GM19372 (cell line): ENCODE measurements around the gene STX11.
"Not testable (repeated sequence)": the region's sequence is repeated elsewhere in the genome, so short reads cannot be mapped to it uniquely, and the experiment has no call there.

Experiments used
- ATAC-seq: cut with Tn5 transposase; IDR thresholded peaks from one replicate; pipeline ENCODE4 v1.9.1; 2021; ENCODE audit warnings: mild to moderate bottlenecking, low read depth, moderate library complexity; ENCODE audit not compliant: unreplicated experiment

The STX11 gene

DNA sequence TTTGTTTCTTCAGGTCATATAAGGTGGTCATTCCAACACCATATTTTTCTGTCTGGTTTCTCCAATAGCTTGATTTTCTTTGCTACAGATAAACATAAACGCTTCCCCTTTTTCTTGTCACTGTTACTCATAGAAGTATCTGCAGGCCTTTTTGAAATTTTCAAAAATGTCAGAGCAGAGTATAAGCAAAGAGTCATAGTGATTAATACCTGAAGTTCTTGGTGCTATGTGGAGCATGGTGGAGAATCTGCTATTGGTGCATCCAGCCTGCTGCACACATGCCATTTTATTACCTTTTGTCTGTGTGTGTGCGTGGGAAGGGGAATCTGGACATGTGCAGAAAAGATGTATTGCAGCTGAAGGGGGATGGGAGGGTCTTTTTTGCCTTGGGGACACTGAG is 19.7 kb downstream of the STX11 start:
- ATAC-seq, result no peak

GRCh38 chr6:144171406-144171805 is 21.1 kb downstream of the STX11 start:
- no peak for ATAC-seq

DNA sequence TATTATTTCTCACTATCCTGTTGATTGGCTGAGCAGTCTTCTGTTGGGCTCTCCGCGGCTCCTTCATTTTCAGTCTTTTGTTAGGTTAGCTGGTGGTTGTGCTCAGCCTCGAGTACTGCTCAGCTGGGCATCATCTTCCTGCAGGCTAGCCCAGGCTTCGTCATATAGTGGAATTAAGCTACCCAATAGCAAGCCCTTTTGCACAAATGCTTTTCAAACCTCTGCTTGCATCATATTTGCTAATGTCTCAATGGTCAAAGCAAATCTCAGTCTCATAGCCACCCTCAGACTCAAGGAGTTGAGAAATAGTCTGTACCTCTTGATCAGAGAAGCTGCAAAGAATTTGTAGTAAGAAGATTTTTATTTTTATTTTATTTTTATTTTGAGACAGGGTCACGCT is 23.7 kb downstream of the STX11 start:
- no peak for ATAC-seq

GRCh38 chr6:144176043-144176442 is 25.7 kb downstream of the STX11 start:
- no peak for ATAC-seq

DNA sequence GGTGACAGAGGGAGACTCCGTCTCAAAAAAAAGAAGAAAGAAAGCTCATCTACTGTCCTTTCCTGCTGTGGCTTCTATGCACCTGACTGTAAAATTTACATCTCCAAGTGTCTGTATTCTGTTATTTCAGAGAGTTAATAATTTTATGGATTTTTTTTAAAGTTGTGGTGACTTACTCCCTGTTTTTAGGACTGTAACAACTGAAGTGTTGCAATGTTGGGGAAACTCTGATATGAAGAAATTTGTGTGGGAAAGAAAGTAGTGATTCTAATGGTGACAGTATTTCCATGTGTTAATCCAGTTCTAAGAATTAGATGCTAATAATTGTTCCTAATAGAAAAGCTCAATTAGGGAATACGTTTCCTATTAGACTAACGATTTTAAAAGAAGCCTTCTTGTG is 27.4 kb downstream of the STX11 start:
- no peak for ATAC-seq

- no peak for ATAC-seq
These were observed 28.0 kb downstream of the STX11 start for GRCh38 chr6:144178323-144178722.

DNA sequence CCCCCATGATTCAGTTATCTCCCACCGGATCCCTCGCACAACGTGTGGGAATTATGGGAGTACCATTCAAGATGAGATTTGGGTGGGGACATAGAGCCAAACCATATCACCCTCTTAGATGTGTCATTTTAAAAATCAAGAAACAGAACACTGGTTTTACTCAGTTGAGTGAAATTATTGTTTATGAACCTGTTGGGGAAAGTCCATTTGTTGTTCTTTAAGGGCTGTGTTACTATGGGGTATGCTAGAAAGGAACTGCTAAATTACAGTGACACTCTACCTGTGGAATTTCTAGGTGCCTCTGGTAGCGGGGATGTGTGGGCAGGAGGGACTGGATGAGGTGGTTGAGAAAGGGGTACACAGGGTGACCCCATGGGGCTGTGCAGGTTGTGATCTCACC is 28.9 kb downstream of the STX11 start:
- no peak for ATAC-seq

- ATAC-seq, result no peak
These were observed 29.5 kb downstream of the STX11 start for GRCh38 chr6:144179828-144180227.

GRCh38 chr6:144180354-144180753 is 30.0 kb downstream of the STX11 start:
- not testable (repeated sequence) for ATAC-seq

DNA sequence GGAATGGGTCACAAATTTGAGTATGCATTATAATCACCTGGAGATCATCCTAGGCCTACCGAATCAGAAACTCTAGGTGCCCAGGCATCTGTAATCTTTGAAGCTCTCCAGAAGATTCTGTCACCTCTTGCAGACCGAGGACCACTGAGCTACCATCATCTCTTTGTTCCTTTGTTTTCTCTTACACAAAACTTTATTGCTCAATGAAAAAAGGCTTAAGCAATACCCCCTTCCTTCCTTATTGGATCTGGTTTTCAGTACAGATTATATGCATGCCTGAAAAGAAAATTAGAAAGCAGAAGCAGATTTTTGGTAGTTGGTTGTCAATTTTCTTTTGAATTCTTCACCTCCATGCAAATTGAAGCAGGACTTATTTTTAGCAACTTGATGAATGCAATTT is 31.3 kb downstream of the STX11 start:
- no peak for ATAC-seq

- not testable (repeated sequence) for ATAC-seq
These were observed 33.9 kb downstream of the STX11 start for GRCh38 chr6:144184186-144184585.

DNA sequence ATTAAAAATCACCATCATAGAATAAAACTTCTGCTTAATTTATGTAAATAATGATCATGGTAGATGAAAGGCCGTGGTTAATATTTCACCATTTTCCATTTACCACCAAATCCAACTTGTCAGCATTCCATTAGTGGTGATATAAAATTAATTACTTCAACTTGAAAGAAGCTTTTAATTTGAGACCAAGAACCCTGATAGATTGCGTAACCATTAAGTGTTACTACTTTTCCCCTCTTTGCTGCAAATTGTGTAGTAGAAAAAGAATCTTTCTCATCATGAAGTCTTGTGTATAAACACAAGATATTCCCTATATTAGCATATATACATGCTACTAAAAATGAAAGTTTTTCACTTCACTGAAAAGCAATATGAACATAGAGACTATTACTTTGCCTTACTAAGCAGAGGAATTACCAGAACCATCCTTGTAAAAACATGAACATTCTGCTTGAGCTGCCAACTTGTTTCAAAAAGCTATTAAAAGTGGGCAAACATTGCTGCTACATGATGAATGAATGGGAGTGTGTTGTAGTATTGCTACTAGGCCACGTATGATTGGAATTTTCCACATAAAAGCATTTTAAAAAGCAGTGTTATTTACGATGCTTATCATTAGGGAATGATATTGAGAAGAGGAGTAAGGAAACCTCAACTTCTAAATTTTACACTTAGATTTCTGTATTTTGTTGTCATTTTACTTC is 35.0 kb downstream of the STX11 start:
- no peak for ATAC-seq

DNA sequence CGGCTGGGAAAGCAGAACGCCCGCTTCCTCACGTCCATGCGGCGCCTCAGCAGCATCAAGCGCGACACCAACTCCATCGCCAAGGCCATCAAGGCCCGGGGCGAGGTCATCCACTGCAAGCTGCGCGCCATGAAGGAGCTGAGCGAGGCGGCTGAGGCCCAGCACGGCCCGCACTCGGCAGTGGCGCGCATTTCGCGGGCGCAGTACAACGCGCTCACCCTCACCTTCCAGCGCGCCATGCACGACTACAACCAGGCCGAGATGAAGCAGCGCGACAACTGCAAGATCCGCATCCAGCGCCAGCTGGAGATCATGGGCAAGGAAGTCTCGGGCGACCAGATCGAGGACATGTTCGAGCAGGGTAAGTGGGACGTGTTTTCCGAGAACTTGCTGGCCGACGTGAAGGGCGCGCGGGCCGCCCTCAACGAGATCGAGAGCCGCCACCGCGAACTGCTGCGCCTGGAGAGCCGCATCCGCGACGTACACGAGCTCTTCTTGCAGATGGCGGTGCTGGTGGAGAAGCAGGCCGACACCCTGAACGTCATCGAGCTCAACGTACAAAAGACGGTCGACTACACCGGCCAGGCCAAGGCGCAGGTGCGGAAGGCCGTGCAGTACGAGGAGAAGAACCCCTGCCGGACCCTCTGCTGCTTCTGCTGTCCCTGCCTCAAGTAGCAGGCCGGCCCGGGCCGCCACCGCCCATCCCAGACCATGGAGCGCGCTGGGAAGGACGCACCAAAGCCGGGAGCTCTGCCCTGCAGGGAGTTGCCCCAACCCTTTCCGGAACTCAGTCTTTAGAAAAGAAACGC is 36.7 kb downstream of the STX11 start:
- ATAC-seq, result no peak

GRCh38 chr6:144189351-144189750 is 39.0 kb downstream of the STX11 start:
- ATAC-seq, result no peak

- ATAC-seq, result no peak
These were observed 39.8 kb downstream of the STX11 start for GRCh38 chr6:144190080-144190479.

GRCh38 chr6:144190593-144190992 is 40.3 kb downstream of the STX11 start:
- ATAC-seq, result no peak

DNA sequence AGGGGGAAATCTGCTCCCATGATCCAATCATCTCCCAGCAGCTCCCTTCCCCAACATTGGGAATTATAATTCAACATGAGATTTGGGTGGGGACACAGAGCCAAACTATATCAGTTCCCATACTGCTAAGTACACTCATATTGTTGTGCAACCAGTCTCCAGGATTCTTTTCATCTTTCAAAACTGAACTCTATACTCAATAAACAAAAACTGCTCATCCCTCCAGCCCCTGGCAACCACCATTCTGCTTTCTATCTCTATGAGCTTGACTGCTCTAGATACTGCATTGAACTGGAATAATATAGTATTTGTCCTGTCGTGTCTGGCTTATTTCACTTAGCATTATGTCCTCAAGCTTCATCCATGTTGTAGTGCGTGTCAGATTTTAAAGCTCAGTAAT is 42.9 kb downstream of the STX11 start:
- ATAC-seq, result no peak

GRCh38 chr6:144194293-144194810 is 44.0 kb downstream of the STX11 start:
- no peak for ATAC-seq

DNA sequence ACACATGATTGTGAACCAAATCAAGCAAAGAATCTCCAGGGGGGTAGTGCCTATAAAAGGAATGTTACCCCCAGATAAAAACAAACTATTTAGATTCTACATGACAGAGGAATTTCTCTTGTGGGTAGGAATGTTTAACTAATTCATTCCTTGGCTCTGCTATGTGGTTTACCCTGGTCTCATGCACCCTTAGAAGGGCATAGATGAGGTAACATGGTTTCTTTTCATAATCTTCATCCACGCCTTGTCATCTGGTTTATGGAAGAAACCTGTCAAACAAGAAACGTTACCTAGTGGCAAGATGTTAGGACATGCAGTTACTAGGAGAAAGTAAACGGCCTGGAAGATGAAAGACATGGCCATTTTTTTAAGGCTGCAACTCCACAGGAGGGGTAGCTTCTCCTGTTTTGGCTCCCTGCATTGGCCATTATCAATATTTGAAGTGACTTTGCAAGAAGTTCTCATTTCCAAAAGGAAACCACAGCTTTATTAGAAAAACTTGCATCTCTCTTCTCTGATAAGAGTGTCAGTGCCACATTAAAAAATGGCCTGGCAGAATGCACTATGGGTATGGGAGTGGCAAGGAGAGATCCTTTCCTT is 45.5 kb downstream of the STX11 start:
- ATAC-seq, result no peak

DNA sequence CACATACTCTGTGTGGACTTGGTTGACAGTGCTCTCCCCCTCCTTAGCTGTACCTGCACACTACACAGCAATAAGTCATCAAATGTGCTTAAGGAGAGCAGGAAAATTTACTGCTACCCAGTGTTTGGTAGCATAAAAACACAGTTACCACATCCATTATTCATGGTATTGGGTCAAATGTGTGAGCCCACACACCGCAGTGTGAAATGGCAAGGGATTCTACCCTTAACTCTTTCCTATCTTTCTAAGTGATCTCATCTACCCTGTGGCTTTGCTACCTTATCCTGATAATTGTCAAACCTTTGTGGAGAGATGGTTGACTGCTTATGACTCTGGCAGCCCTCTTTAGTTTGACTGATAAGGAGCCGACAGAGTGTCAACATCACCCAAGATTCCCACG is 47.6 kb downstream of the STX11 start:
- ATAC-seq, result no peak

GRCh38 chr6:144202879-144203468 is 52.7 kb downstream of the STX11 start:
- no peak for ATAC-seq
